Nephron (organoid): ENCODE measurements around the gene RIOK1.
"Not testable (repeated sequence)": the region's sequence is repeated elsewhere in the genome, so short reads cannot be mapped to it uniquely, and the experiment has no call there.

Experiments used
- H3K27ac Mint-ChIP-seq, 3 experiments: 2 replicates each; pipeline ENCODE4 v1.8.0; 2020; ENCODE audit warnings: mixed read lengths in 3 of 3, mild to moderate bottlenecking in 2 of 3, moderate library complexity in 1 of 3
- H3K27me3 Mint-ChIP-seq: 2 replicates; pipeline ENCODE4 v1.8.0; 2021; ENCODE audit warnings: low read depth, mild to moderate bottlenecking, moderate library complexity, mixed read lengths
- H3K36me3 Mint-ChIP-seq: 2 replicates; pipeline ENCODE4 v1.8.0; 2020; ENCODE audit warnings: low read depth, mixed read lengths
- H3K4me1 Mint-ChIP-seq: 2 replicates; pipeline ENCODE4 v1.8.0; 2020; ENCODE audit warnings: mixed read lengths
- H3K4me3 Mint-ChIP-seq, 3 experiments: 2 replicates each; pipeline ENCODE4 v1.8.0; 2020; ENCODE audit warnings: mild to moderate bottlenecking in 3 of 3, mixed read lengths in 3 of 3, moderate library complexity in 2 of 3
- H3K9me3 Mint-ChIP-seq: 2 replicates; pipeline ENCODE4 v1.8.0; 2020; ENCODE audit warnings: mixed read lengths
- CTCF ChIP-seq, 3 experiments: fragments of 200-600 bp; sonication (generic); IDR thresholded peaks; one replicate each; pipeline ENCODE4 v1.5.0; 2021; ENCODE audit warnings: antibody characterized with exemption in 3 of 3; ENCODE audit not compliant: unreplicated experiment in 3 of 3

RIOK1 gene

GRCh38 chr6:7448232-7448631, 58.6 kb downstream of the RIOK1 start:
- peaks cover 2% of the 10 kb centered on the region for H3K9me3 Mint-ChIP-seq
- peaks cover 10% of the 10 kb centered on the region for H3K27me3 Mint-ChIP-seq
- H3K27ac Mint-ChIP-seq, result no peak overlapping the region
- H3K36me3 Mint-ChIP-seq, result no peaks in the 10 kb centered on the region
- peaks cover 15% of the 10 kb centered on the region for H3K4me1 Mint-ChIP-seq
- TF ChIP-seq CTCF (IDR thresholded peaks at IDR 0.05; ENCODE audit: unreplicated experiment in 3 of 3), result no peak
- no peak overlapping the region for H3K4me3 Mint-ChIP-seq

GRCh38 chr6:7449018-7449417, 59.4 kb downstream of the RIOK1 start:
- peaks cover 15% of the 10 kb centered on the region for H3K4me1 Mint-ChIP-seq
- H3K9me3 Mint-ChIP-seq, result peaks cover 2% of the 10 kb centered on the region
- no peak for TF ChIP-seq CTCF (IDR thresholded peaks at IDR 0.05; ENCODE audit: unreplicated experiment in 3 of 3)
- no peak overlapping the region for H3K27ac Mint-ChIP-seq
- H3K4me3 Mint-ChIP-seq, result no peak overlapping the region
- H3K36me3 Mint-ChIP-seq, result no peaks in the 10 kb centered on the region
- H3K27me3 Mint-ChIP-seq, result peaks cover 10% of the 10 kb centered on the region

- H3K4me1 Mint-ChIP-seq, result peaks cover 3% of the 10 kb centered on the region
- H3K36me3 Mint-ChIP-seq, result no peaks in the 10 kb centered on the region
- H3K27ac Mint-ChIP-seq, result no peak overlapping the region
- no peak for TF ChIP-seq CTCF (IDR thresholded peaks at IDR 0.05; ENCODE audit: unreplicated experiment in 3 of 3)
- H3K9me3 Mint-ChIP-seq, result peaks cover 6% of the 10 kb centered on the region
- H3K27me3 Mint-ChIP-seq, result peaks cover 7% of the 10 kb centered on the region
- no peak overlapping the region for H3K4me3 Mint-ChIP-seq
These were observed 61.7 kb downstream of the RIOK1 start for GRCh38 chr6:7451326-7451725.

GRCh38 chr6:7452898-7453297, 63.3 kb downstream of the RIOK1 start:
- no peak overlapping the region for H3K27ac Mint-ChIP-seq
- no peaks in the 10 kb centered on the region for H3K36me3 Mint-ChIP-seq
- no peaks in the 10 kb centered on the region for H3K4me1 Mint-ChIP-seq
- H3K27me3 Mint-ChIP-seq, result peaks cover 14% of the 10 kb centered on the region
- peaks cover 6% of the 10 kb centered on the region for H3K9me3 Mint-ChIP-seq
- H3K4me3 Mint-ChIP-seq, result no peak overlapping the region
- no peak for TF ChIP-seq CTCF (IDR thresholded peaks at IDR 0.05; ENCODE audit: unreplicated experiment in 3 of 3)

GRCh38 chr6:7454696-7455358, 65.2 kb downstream of the RIOK1 start:
- Mint-ChIP-seq H3K36me3 (no peaks in the 10 kb centered on the region), H3K4me3 (no peak overlapping the region), H3K27me3 (peaks cover 17% of the 10 kb centered on the region), H3K9me3 (peaks cover 6% of the 10 kb centered on the region), H3K27ac (no peak overlapping the region), H3K4me1 (no peaks in the 10 kb centered on the region)
- no peak for TF ChIP-seq CTCF (IDR thresholded peaks at IDR 0.05; ENCODE audit: unreplicated experiment in 3 of 3)

- H3K4me1 Mint-ChIP-seq, H3K9me3 Mint-ChIP-seq, H3K4me3 Mint-ChIP-seq, H3K36me3 Mint-ChIP-seq, H3K27ac Mint-ChIP-seq: not testable (repeated sequence)
- H3K27me3 Mint-ChIP-seq, result peaks cover 14% of the 10 kb centered on the region
These were observed 66.7 kb downstream of the RIOK1 start for GRCh38 chr6:7456302-7456701.
